Karpas-422 (cell line): ENCODE results near the gene PLCB1. TPM values are rescaled to one million over a fixed set of nuclear protein-coding genes. Genes with fewer than 3 reads are reported as not detected.

Experiments used
- DNase-seq: peaks from one replicate; pipeline ENCODE4 v3.0.0-alpha.2; 2015
- H2AFZ ChIP-seq: fragments of 200-600 bp; sonication (generic); 2 replicates; pipeline ENCODE4 v1.6.1; 2014; ENCODE audit warnings: antibody characterized with exemption, low read length, mixed read lengths
- H3K27ac ChIP-seq: fragments of 200-600 bp; sonication (generic); 2 replicates; pipeline ENCODE4 v1.5.1; 2014; ENCODE audit warnings: mild to moderate bottlenecking, low read length, moderate library complexity
- H3K27me3 ChIP-seq: fragments of 200-600 bp; sonication (generic); 2 replicates; pipeline ENCODE4 v1.6.1; 2014; ENCODE audit warnings: low read length, mixed read lengths
- H3K36me3 ChIP-seq: fragments of 200-600 bp; sonication (generic); 2 replicates; pipeline ENCODE4 v1.6.1; 2014; ENCODE audit warnings: low read length, mixed read lengths; ENCODE audit not compliant: insufficient read depth
- H3K4me1 ChIP-seq: fragments of 200-600 bp; sonication (generic); 2 replicates; pipeline ENCODE4 v1.6.1; 2014; ENCODE audit warnings: mild to moderate bottlenecking, low read length, mixed read lengths
- H3K4me2 ChIP-seq: fragments of 200-600 bp; sonication (generic); 2 replicates; pipeline ENCODE4 v1.6.1; 2014; ENCODE audit warnings: low read length, low read depth, mild to moderate bottlenecking; ENCODE audit not compliant: poor library complexity, severe bottlenecking
- H3K4me3 ChIP-seq: fragments of 200-600 bp; sonication (generic); 2 replicates; pipeline ENCODE4 v1.5.1; 2014; ENCODE audit warnings: mild to moderate bottlenecking, antibody characterized with exemption, low read length, mixed read lengths
- H3K79me2 ChIP-seq: fragments of 200-600 bp; sonication (generic); 2 replicates; pipeline ENCODE4 v1.6.1; 2014; ENCODE audit warnings: mild to moderate bottlenecking, low read length, mixed read lengths
- H3K9ac ChIP-seq: fragments of 200-600 bp; sonication (generic); 2 replicates; pipeline ENCODE4 v1.6.0; 2014; ENCODE audit warnings: low read length
- H3K9me2 ChIP-seq: fragments of 200-600 bp; sonication (generic), shearing (Covaris generic); replicated peaks from 2 replicates; pipeline ENCODE4 v1.6.0; 2014; ENCODE audit warnings: mild to moderate bottlenecking, low read length, moderate library complexity; ENCODE audit not compliant: insufficient read depth
- H3K9me3 ChIP-seq: fragments of 300-700, 200-600 bp; sonication (generic); 2 replicates; pipeline ENCODE4 v1.6.1; 2014; ENCODE audit warnings: low read length, mixed read lengths
- H4K20me1 ChIP-seq: fragments of 200-600 bp; sonication (generic); 2 replicates; pipeline ENCODE4 v1.6.1; 2014; ENCODE audit warnings: mild to moderate bottlenecking, antibody characterized with exemption, low read length, low read depth; ENCODE audit not compliant: insufficient read depth
- total RNA-seq: library from RNA; depleted of rRNA; stranded (reverse); fragments of >200 nt; shearing (Covaris generic); gene quantifications from 2 replicates; pipeline ENCODE4 v1.2.3, GENCODE V29; 2014; ENCODE audit warnings: low replicate concordance

Gene PLCB1
- total RNA-seq, 1 experiment from 2014 or later = 0.82 TPM

DNA sequence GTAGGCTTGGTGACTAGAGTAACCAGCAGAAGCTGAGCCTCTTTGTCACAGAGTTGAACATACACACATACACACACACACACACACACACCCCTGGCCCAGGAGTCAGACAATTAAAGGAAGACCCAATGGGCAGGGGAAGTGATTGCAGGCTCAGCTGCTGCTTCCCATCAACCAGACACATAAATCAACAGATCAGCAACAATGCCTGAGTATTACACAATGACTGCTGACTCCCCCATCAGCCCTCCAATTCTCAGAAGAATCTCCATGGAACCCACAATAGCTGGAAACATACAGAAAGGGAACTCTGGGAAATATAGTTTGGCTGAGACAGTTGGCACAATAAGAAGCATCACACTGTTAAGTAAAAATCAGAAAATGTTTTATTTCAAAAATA is 666.4 kb downstream of the PLCB1 start:
- no peaks in the 10 kb centered on the region for H3K9me3 ChIP-seq
- no peak overlapping the region for H3K27ac ChIP-seq
- no peaks in the 10 kb centered on the region for H3K27me3 ChIP-seq
- no peak overlapping the region for H3K9ac ChIP-seq
- no peaks in the 10 kb centered on the region for H3K4me1 ChIP-seq
- H4K20me1 ChIP-seq = no peaks in the 10 kb centered on the region
- no peaks in the 10 kb centered on the region for H3K79me2 ChIP-seq
- no peaks in the 10 kb centered on the region for H3K36me3 ChIP-seq
- H3K4me2 ChIP-seq = no peak overlapping the region
- H3K9me2 ChIP-seq = no peaks in the 10 kb centered on the region
- no peak overlapping the region for H3K4me3 ChIP-seq
- no peak overlapping the region for H2AFZ ChIP-seq
- DNase-seq = no peak

DNA sequence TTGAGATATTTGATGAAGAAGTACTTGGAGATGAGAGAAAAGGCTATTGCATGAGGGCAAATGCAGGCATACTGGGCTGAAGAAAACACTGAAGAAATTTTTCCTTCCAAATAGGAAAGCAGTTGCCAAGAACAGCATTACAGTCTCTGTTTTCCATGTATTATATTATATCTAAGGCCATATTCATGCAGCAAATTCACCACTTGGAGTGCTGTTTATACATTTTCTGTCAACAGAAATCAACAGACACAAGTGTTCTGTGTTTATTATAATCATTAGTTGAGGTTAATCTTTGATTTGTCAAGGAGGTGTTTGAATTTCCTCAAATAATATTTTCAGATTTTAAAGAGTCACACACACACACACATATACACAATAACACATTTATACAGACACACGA is 668.0 kb downstream of the PLCB1 start:
- H3K27me3 ChIP-seq = no peaks in the 10 kb centered on the region
- no peak overlapping the region for H3K9ac ChIP-seq
- H3K79me2 ChIP-seq = no peaks in the 10 kb centered on the region
- H3K27ac ChIP-seq = no peak overlapping the region
- DNase-seq = no peak
- H3K4me1 ChIP-seq = no peaks in the 10 kb centered on the region
- H2AFZ ChIP-seq = no peak overlapping the region
- no peak overlapping the region for H3K4me2 ChIP-seq
- H4K20me1 ChIP-seq = no peaks in the 10 kb centered on the region
- H3K36me3 ChIP-seq = no peaks in the 10 kb centered on the region
- H3K4me3 ChIP-seq = no peak overlapping the region
- no peaks in the 10 kb centered on the region for H3K9me3 ChIP-seq
- H3K9me2 ChIP-seq = no peaks in the 10 kb centered on the region

DNA sequence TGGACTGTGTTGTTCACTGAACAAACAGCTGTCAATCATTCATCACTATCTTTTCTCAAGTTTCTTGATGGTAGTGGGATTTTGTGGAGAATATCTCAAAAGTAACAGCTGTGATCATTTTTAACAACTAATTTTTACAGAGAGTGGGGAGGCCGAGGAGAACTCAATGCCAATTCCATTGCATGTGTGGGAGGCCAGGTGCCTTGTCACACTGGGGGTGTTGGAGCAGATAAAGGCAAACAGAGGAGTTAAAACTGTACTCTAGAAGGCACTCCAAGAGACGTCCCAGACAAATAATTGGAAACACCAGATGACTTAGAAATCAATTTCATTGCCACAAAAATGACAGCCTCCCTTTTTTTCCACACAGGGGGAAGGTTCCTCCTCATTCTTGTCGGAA is 669.6 kb downstream of the PLCB1 start:
- Histone ChIP-seq H3K9me3 (no peaks in the 10 kb centered on the region), H3K9me2 (no peaks in the 10 kb centered on the region), H4K20me1 (no peaks in the 10 kb centered on the region), H3K9ac (no peak overlapping the region), H3K27me3 (no peaks in the 10 kb centered on the region), H3K36me3 (no peaks in the 10 kb centered on the region), H3K4me2 (no peak overlapping the region), H3K27ac (no peak overlapping the region), H2AFZ (no peak overlapping the region), H3K4me3 (no peak overlapping the region), H3K4me1 (no peaks in the 10 kb centered on the region), H3K79me2 (no peaks in the 10 kb centered on the region)
- no peak for DNase-seq

DNA sequence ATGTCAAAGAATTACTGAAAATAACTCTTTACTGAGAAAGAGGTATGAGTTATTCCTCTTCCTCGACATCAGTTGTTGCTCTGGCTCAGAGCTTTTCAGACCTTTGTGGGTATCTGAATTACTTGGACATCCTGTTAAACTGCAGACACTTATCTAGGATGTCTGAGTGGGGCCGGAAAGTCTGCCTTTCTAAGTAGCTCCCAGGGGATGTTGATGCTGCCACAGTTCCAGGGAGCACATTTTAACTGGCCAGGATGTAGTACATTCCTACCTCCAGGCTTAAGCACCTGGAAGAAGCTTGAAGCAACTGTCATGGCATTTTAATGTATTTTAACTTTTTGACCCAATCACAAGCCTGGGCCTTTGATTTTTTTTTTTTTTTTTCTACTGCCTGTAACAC is 671.0 kb downstream of the PLCB1 start:
- H3K4me2 ChIP-seq = no peak overlapping the region
- no peaks in the 10 kb centered on the region for H3K79me2 ChIP-seq
- H2AFZ ChIP-seq = no peak overlapping the region
- H3K9me2 ChIP-seq = no peaks in the 10 kb centered on the region
- H3K4me3 ChIP-seq = no peak overlapping the region
- no peak for DNase-seq
- H4K20me1 ChIP-seq = no peaks in the 10 kb centered on the region
- H3K36me3 ChIP-seq = no peaks in the 10 kb centered on the region
- no peaks in the 10 kb centered on the region for H3K9me3 ChIP-seq
- H3K4me1 ChIP-seq = no peaks in the 10 kb centered on the region
- H3K9ac ChIP-seq = no peak overlapping the region
- H3K27ac ChIP-seq = no peak overlapping the region
- no peaks in the 10 kb centered on the region for H3K27me3 ChIP-seq

DNA sequence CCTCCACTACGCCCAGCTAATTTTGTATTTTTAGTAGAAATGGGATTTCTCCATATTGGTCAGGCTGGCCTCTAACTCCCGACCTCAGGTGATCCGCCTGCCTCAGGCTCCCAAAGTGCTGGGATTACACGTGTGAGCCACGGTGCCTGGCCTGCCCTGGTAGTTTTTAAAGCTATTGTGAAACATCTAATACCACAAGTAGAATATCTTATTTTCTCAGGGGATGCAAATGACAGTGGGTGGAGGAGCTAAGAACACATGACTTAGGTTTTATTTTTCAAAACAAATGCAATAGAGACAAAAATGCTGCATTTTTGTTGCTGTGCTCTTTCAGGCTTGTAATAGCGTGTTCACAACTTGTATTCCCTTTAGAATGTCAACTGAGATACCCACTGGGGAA is 671.9 kb downstream of the PLCB1 start:
- H3K9me3 ChIP-seq = no peaks in the 10 kb centered on the region
- H3K4me1 ChIP-seq = no peaks in the 10 kb centered on the region
- H3K4me2 ChIP-seq = no peak overlapping the region
- no peak for DNase-seq
- no peaks in the 10 kb centered on the region for H3K79me2 ChIP-seq
- no peaks in the 10 kb centered on the region for H4K20me1 ChIP-seq
- H3K27ac ChIP-seq = no peak overlapping the region
- no peak overlapping the region for H3K9ac ChIP-seq
- H2AFZ ChIP-seq = no peak overlapping the region
- no peaks in the 10 kb centered on the region for H3K27me3 ChIP-seq
- no peaks in the 10 kb centered on the region for H3K9me2 ChIP-seq
- no peaks in the 10 kb centered on the region for H3K36me3 ChIP-seq
- no peak overlapping the region for H3K4me3 ChIP-seq

DNA sequence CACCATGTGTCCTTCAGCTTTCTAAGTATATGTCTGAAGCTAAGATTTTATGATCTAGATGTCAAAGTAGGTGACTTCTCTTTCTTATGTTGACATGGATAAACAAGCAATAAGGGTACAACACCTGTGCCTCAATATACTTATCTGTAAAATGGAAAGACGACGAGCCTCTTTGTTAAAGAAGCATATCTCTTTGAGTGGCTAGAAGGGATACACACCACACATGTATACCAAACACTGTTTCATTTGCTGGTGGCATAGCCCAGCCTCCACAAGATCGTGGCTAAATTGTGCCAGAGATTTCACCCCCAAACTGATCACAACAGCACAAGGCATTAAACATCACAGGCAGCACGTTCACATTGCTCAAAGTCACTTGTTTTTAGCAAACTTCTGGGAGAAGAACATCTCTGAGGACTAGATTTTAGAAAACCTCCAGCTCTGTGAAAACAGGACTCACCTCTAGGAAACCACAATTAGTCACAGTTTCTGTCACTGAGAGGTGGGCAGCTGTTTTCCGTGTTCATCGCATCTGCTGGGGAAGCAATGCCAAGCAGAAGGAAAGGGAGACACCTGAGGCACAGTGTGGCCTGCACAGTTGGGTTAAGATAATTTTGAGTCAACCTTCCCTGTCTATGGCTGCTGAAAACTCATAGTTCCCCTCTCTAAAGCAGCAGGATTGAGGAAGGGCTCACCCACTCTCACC is 673.8 kb downstream of the PLCB1 start:
- H3K9ac ChIP-seq = no peak overlapping the region
- H2AFZ ChIP-seq = no peak overlapping the region
- no peak overlapping the region for H3K27ac ChIP-seq
- DNase-seq = no peak
- H3K9me3 ChIP-seq = no peaks in the 10 kb centered on the region
- H3K9me2 ChIP-seq = no peaks in the 10 kb centered on the region
- H3K79me2 ChIP-seq = no peaks in the 10 kb centered on the region
- H3K4me2 ChIP-seq = no peak overlapping the region
- H3K4me1 ChIP-seq = no peaks in the 10 kb centered on the region
- H3K4me3 ChIP-seq = no peak overlapping the region
- H3K27me3 ChIP-seq = no peaks in the 10 kb centered on the region
- H3K36me3 ChIP-seq = no peaks in the 10 kb centered on the region
- H4K20me1 ChIP-seq = no peaks in the 10 kb centered on the region

DNA sequence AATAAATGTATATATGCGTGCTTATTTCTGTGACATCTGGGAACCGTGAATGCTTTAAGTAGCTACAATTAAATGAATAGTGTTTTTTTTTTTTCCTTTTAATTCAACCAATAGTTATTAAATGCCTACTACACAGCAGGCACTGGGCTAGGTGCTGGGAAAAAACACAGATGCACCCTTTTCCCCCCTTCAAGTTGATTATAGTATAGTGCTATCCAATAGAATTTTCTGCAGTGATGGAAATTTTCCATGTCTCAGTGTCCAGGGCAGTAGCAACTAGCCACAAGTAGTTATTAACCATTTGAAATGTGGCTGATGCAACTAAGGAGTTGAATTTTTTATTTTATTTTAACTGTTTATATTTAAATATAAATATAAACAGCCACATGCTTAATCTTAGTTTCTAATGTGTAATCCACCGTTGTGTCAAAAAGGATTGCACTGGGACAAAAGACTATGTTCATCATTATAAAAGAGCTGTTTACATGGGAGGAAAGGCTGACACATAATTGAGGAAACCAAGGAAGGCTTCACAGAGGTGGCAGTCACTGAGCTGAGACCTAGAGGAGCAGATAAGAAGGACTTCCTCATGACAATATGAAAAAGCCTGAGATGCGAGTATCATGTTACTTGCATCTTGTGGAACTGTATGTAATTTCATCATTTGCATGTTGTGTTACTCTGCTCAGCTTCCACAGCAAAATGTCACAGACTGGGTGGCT is 675.6 kb downstream of the PLCB1 start:
- Histone ChIP-seq H4K20me1 (no peaks in the 10 kb centered on the region), H3K36me3 (no peaks in the 10 kb centered on the region), H3K9me3 (no peaks in the 10 kb centered on the region), H2AFZ (no peak overlapping the region), H3K4me2 (no peak overlapping the region), H3K27me3 (no peaks in the 10 kb centered on the region), H3K9me2 (no peaks in the 10 kb centered on the region), H3K4me1 (no peaks in the 10 kb centered on the region), H3K9ac (no peak overlapping the region), H3K27ac (no peak overlapping the region), H3K4me3 (no peak overlapping the region), H3K79me2 (no peaks in the 10 kb centered on the region)
- no peak for DNase-seq

DNA sequence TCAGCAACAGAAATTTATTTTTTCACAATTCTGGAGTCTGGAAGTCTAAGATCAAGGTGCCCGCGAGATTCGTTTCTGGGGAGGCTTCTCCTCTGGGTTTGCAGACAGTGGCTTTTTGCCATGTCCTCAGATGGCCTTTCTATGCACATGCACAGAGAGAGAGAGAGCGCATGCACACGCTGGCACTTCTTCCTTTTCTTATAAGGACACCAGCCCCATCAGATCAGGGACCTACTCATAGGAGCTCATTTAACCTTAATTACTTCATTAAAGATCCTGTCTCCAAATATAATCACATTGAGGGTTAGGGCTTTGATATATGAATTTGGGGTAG is 676.1 kb downstream of the PLCB1 start:
- Histone ChIP-seq H3K9ac (no peak overlapping the region), H3K79me2 (no peaks in the 10 kb centered on the region), H3K27me3 (no peaks in the 10 kb centered on the region), H2AFZ (no peak overlapping the region), H3K36me3 (no peaks in the 10 kb centered on the region), H3K9me3 (no peaks in the 10 kb centered on the region), H3K4me3 (no peak overlapping the region), H3K4me2 (no peak overlapping the region), H3K4me1 (no peaks in the 10 kb centered on the region), H4K20me1 (no peaks in the 10 kb centered on the region), H3K9me2 (no peaks in the 10 kb centered on the region), H3K27ac (no peak overlapping the region)
- no peak for DNase-seq
